Activated naive CD4-positive, alpha-beta T cell treated with anti-CD3 and anti-CD28 coated beads, Interleukin-2, amount 50 U/mL, for 72 hours (primary cell): Measurements from ENCODE around the gene AGAP3. TPM values are rescaled to one million over a fixed set of nuclear protein-coding genes. Genes with fewer than 3 reads are reported as not detected.

Experiments
- ATAC-seq, 2 donors: fragments of 150-1000 bp; cut with Tn5 transposase; 2 replicates each; pipeline ENCODE4 v1.10.0; 2021; ENCODE audit warnings: mild to moderate bottlenecking in 2 of 2, moderate library complexity in 2 of 2
- DNase-seq, 2 donors: peaks; one replicate each; pipeline ENCODE4 v3.0.0; 2021 to 2022; ENCODE audit warnings: low spot score in 2 of 2
- H3K27ac Mint-ChIP-seq, 2 donors: one replicate each; pipeline ENCODE4 v1.8.0; 2022; ENCODE audit warnings: mild to moderate bottlenecking in 2 of 2, mixed read lengths in 2 of 2
- H3K36me3 Mint-ChIP-seq, 2 donors: one replicate each; pipeline ENCODE4 v1.8.0; 2022; ENCODE audit warnings: mixed read lengths in 2 of 2
- H3K9me3 Mint-ChIP-seq, 2 donors: one replicate each; pipeline ENCODE4 v1.8.0; 2022; ENCODE audit warnings: mixed read lengths in 2 of 2
- total RNA-seq, 2 donors: library from RNA; stranded (reverse); gene quantifications; one replicate each; pipeline ENCODE4 v1.2.3, GENCODE V29; 2022

Gene AGAP3
- total RNA-seq, 2 donors from 2014 or later, result 26.0 to 52.2 TPM

- DNase-seq, result no peak
- ATAC-seq, result no peak
- H3K36me3 Mint-ChIP-seq, result no peaks in the 10 kb centered on the region
Measured at GRCh38 chr7:151056283-151056665, 30.0 kb upstream of the AGAP3 start.

GRCh38 chr7:151056666-151057505 lies 29.4 kb upstream of the AGAP3 start:
- Mint-ChIP-seq H3K36me3 (no peaks in the 10 kb centered on the region), H3K9me3 (no peaks in the 10 kb centered on the region), H3K27ac (peak overlapping the region; percentile 33 to 86)
- DNase-seq (no peak), ATAC-seq (no peak)

More at GRCh38 chr7:151056283-151056665, 30.0 kb upstream of the AGAP3 start:
- no peaks in the 10 kb centered on the region for H3K9me3 Mint-ChIP-seq
- no peak overlapping the region for H3K27ac Mint-ChIP-seq

GRCh38 chr7:151057506-151057988 lies 28.7 kb upstream of the AGAP3 start, which contains the start of gene CDK5:
TSS of gene CDK5 (minus strand) at chr7:151057897. CDS start at chr7:151057848, 49 bp downstream.
- H3K36me3 Mint-ChIP-seq, result no peaks in the 10 kb centered on the region
- peak within 1 kb of the TSS; percentile 86 to 90 for H3K27ac Mint-ChIP-seq
- ATAC-seq (peak; percentile 0 to 1), DNase-seq (no peak)
- no peaks in the 10 kb centered on the region for H3K9me3 Mint-ChIP-seq

GRCh38 chr7:151057989-151058780 lies 28.1 kb upstream of the AGAP3 start:
- ATAC-seq, result peak; percentile 92 to 95
- Mint-ChIP-seq H3K36me3 (no peaks in the 10 kb centered on the region), H3K27ac (peak overlapping the region; percentile 86 to 90), H3K9me3 (no peaks in the 10 kb centered on the region)
- DNase-seq, result peak; percentile 93

- no peaks in the 10 kb centered on the region for H3K9me3 Mint-ChIP-seq
- DNase-seq (peak in 1 of 2 donors; percentile 33), ATAC-seq (no peak)
- no peaks in the 10 kb centered on the region for H3K36me3 Mint-ChIP-seq
- H3K27ac Mint-ChIP-seq, result peak overlapping the region; percentile 86 to 90
Measured at GRCh38 chr7:151058781-151059366, 27.4 kb upstream of the AGAP3 start.

- DNase-seq (peak; percentile 73 to 75), ATAC-seq (peak; percentile 13 to 25)
- Mint-ChIP-seq H3K27ac (peak within 1 kb of the TSS; percentile 86 to 92), H3K36me3 (no peaks in the 10 kb centered on the region), H3K9me3 (no peaks in the 10 kb centered on the region)
Measured at GRCh38 chr7:151059367-151060112, 26.7 kb upstream of the AGAP3 start, which contains the start of gene SLC4A2. TSS of gene SLC4A2 (plus strand) at chr7:151059589. CDS start at chr7:151061988, 2,399 bp downstream.

- Mint-ChIP-seq H3K36me3 (no peaks in the 10 kb centered on the region), H3K27ac (peak overlapping the region; percentile 79 to 86), H3K9me3 (no peaks in the 10 kb centered on the region)
- no peak for DNase-seq
- no peak for ATAC-seq
Measured at GRCh38 chr7:151060113-151060415, 26.2 kb upstream of the AGAP3 start.

GRCh38 chr7:151060416-151061212 lies 25.7 kb upstream of the AGAP3 start:
- ATAC-seq (no peak), DNase-seq (no peak)
- H3K36me3 Mint-ChIP-seq, result no peaks in the 10 kb centered on the region
- H3K27ac Mint-ChIP-seq, result peak overlapping the region; percentile 86 to 90
- no peaks in the 10 kb centered on the region for H3K9me3 Mint-ChIP-seq

GRCh38 chr7:151061213-151062110 lies 24.8 kb upstream of the AGAP3 start:
- peak overlapping the region; percentile 5 to 67 for H3K27ac Mint-ChIP-seq
- DNase-seq (no peak), ATAC-seq (no peak)
- no peaks in the 10 kb centered on the region for H3K9me3 Mint-ChIP-seq
- no peaks in the 10 kb centered on the region for H3K36me3 Mint-ChIP-seq

GRCh38 chr7:151062111-151062398 lies 24.2 kb upstream of the AGAP3 start:
- peak overlapping the region in 1 of 2 donors; percentile 67 for H3K27ac Mint-ChIP-seq
- H3K9me3 Mint-ChIP-seq, result no peaks in the 10 kb centered on the region
- no peak for DNase-seq
- no peak for ATAC-seq
- H3K36me3 Mint-ChIP-seq, result no peaks in the 10 kb centered on the region

GRCh38 chr7:151062399-151063211 lies 23.7 kb upstream of the AGAP3 start:
- DNase-seq (no peak), ATAC-seq (no peak)
- H3K27ac Mint-ChIP-seq, result no peak overlapping the region
- no peaks in the 10 kb centered on the region for H3K36me3 Mint-ChIP-seq
- no peaks in the 10 kb centered on the region for H3K9me3 Mint-ChIP-seq

- Mint-ChIP-seq H3K36me3 (no peaks in the 10 kb centered on the region), H3K9me3 (no peaks in the 10 kb centered on the region), H3K27ac (peak overlapping the region in 1 of 2 donors; percentile 36)
- ATAC-seq (no peak), DNase-seq (no peak)
Measured at GRCh38 chr7:151063212-151063561, 23.1 kb upstream of the AGAP3 start.

- H3K9me3 Mint-ChIP-seq, result no peaks in the 10 kb centered on the region
- no peak overlapping the region for H3K27ac Mint-ChIP-seq
- DNase-seq, result no peak
- no peak for ATAC-seq
- H3K36me3 Mint-ChIP-seq, result no peaks in the 10 kb centered on the region
Measured at GRCh38 chr7:151064454-151064853, 21.8 kb upstream of the AGAP3 start.

GRCh38 chr7:151064993-151065392 lies 21.3 kb upstream of the AGAP3 start:
- Mint-ChIP-seq H3K36me3 (no peaks in the 10 kb centered on the region), H3K27ac (peak overlapping the region in 1 of 2 donors; percentile 53), H3K9me3 (no peaks in the 10 kb centered on the region)
- no peak for ATAC-seq
- no peak for DNase-seq
